ENCODE data around the gene HRC. TPM values are rescaled to one million over a fixed set of nuclear protein-coding genes. Genes with fewer than 3 reads are reported as not detected.

HRC gene
- polyA plus RNA-seq, 3 donors: not detected

- intact Hi-C loops (cut with micrococcal nuclease): no loop called here
- Mint-ChIP-seq H3K9me3 (no peaks in the 10 kb centered on the region), H3K27ac (no peak overlapping the region), H3K36me3 (no peaks in the 10 kb centered on the region), H3K4me3 (no peak overlapping the region), H3K27me3 (ENCODE audit: low read depth in 3 of 3) (peaks cover 4 to 18% (median 10%) of the 10 kb centered on the region in 3 donors), H3K4me1 (no peaks in the 10 kb centered on the region)
- WGBS (ENCODE audit: insufficient coverage): 91% methylated on average over 30 of the region's 30 CpGs
- Histone ChIP-seq H3K4me3 (replicated peaks in 1 of 3; ENCODE audit: low read depth in 2 of 3, low read length in 3 of 3) (no peak overlapping the region), H3K4me2 (replicated peaks; ENCODE audit: extremely low read depth, low read length, poor library complexity, severe bottlenecking) (no peak overlapping the region), H4K20me1 (ENCODE audit: insufficient read depth, low read length) (no peaks in the 10 kb centered on the region), H3K9ac (ENCODE audit: insufficient read depth, low read length, poor library complexity, severe bottlenecking) (no peak overlapping the region), H3K27ac (ENCODE audit: low read depth in 1 of 2, low read length in 2 of 2) (no peak overlapping the region), H3K27me3 (ENCODE audit: control insufficient read depth in 2 of 2, insufficient read depth in 2 of 2, low read length in 2 of 2) (no peaks in the 10 kb centered on the region), H2AFZ (ENCODE audit: insufficient read depth, low read depth, low read length, poor library complexity, severe bottlenecking) (no peak overlapping the region), H3K79me2 (ENCODE audit: insufficient read depth, low read length) (no peaks in the 10 kb centered on the region), H3K36me3 (replicated peaks in 1 of 2; ENCODE audit: control insufficient read depth in 1 of 2, insufficient read depth in 2 of 2, low read length in 2 of 2) (no peaks in the 10 kb centered on the region), H3K9me3 (replicated peaks in 1 of 2; ENCODE audit: control insufficient read depth in 1 of 2, insufficient read depth in 1 of 2, low read length in 2 of 2) (no peaks in the 10 kb centered on the region), H3K4me1 (ENCODE audit: control insufficient read depth in 1 of 2, insufficient read depth in 2 of 2, low read length in 2 of 2) (no peaks in the 10 kb centered on the region)
- DNase-seq: no peak
- TF ChIP-seq CTCF (IDR thresholded peaks at IDR 0.05): no peak
Measured at GRCh38 chr19:49165865-49166301, 10.7 kb upstream of the HRC start.

GRCh38 chr19:49165111-49165750, 10.0 kb upstream of the HRC start:
- intact Hi-C loops (cut with micrococcal nuclease): no loop called here
- no peak overlapping the region for H3K9ac ChIP-seq (ENCODE audit: insufficient read depth, low read length, poor library complexity, severe bottlenecking)
- no peak overlapping the region for H3K4me2 ChIP-seq (replicated peaks; ENCODE audit: extremely low read depth, low read length, poor library complexity, severe bottlenecking)

More at GRCh38 chr19:49165111-49165750, 10.0 kb upstream of the HRC start:
- H3K36me3 ChIP-seq (replicated peaks in 1 of 2; ENCODE audit: control insufficient read depth in 1 of 2, insufficient read depth in 2 of 2, low read length in 2 of 2): no peaks in the 10 kb centered on the region
- no peaks in the 10 kb centered on the region for H4K20me1 ChIP-seq (ENCODE audit: insufficient read depth, low read length)
- WGBS (ENCODE audit: insufficient coverage): 91% methylated on average over 22 of the region's 24 CpGs
- Mint-ChIP-seq H3K9me3 (no peaks in the 10 kb centered on the region), H3K36me3 (no peaks in the 10 kb centered on the region), H3K4me3 (no peak overlapping the region), H3K4me1 (no peaks in the 10 kb centered on the region), H3K27ac (no peak overlapping the region), H3K27me3 (ENCODE audit: low read depth in 3 of 3) (peaks cover 4 to 21% (median 10%) of the 10 kb centered on the region in 3 donors)
- DNase-seq: no peak
- no peak overlapping the region for H3K4me3 ChIP-seq (replicated peaks in 1 of 3; ENCODE audit: low read depth in 2 of 3, low read length in 3 of 3)
- H3K79me2 ChIP-seq (ENCODE audit: insufficient read depth, low read length): no peaks in the 10 kb centered on the region
- no peaks in the 10 kb centered on the region for H3K9me3 ChIP-seq (replicated peaks in 1 of 2; ENCODE audit: control insufficient read depth in 1 of 2, insufficient read depth in 1 of 2, low read length in 2 of 2)
- H3K4me1 ChIP-seq (ENCODE audit: control insufficient read depth in 1 of 2, insufficient read depth in 2 of 2, low read length in 2 of 2): no peaks in the 10 kb centered on the region
- no peak overlapping the region for H3K27ac ChIP-seq (ENCODE audit: low read depth in 1 of 2, low read length in 2 of 2)
- H2AFZ ChIP-seq (ENCODE audit: insufficient read depth, low read depth, low read length, poor library complexity, severe bottlenecking): no peak overlapping the region
- no peaks in the 10 kb centered on the region for H3K27me3 ChIP-seq (ENCODE audit: control insufficient read depth in 2 of 2, insufficient read depth in 2 of 2, low read length in 2 of 2)
- TF ChIP-seq CTCF (IDR thresholded peaks at IDR 0.05): no peak

Data from CD14-positive monocyte (primary cell).